K562 (cell line): ENCODE data around the gene IPPK. TPM values are rescaled to one million over a fixed set of nuclear protein-coding genes. Genes with fewer than 3 reads are reported as not detected.

Experiments
- BRF1 ChIP-seq: IDR thresholded peaks from 3 replicates; pipeline ENCODE4 v1.6.1; 2011; ENCODE audit warnings: borderline replicate concordance, mild to moderate bottlenecking; ENCODE audit not compliant: insufficient read length; ENCODE audit errors: extremely low read depth
- CHD2 ChIP-seq: IDR thresholded peaks from 2 replicates; pipeline ENCODE4 v1.6.1; 2011; ENCODE audit warnings: low read depth, low read length
- DNMT1 ChIP-seq: fragments of 450-650 bp; IDR thresholded peaks from 2 replicates; pipeline ENCODE4 v1.6.1; 2016; ENCODE audit warnings: antibody characterized with exemption, mild to moderate bottlenecking
- EP300 ChIP-seq: IDR thresholded peaks from 2 replicates; pipeline ENCODE4 v1.6.1; 2012; ENCODE audit warnings: low read length, improper control_type of control experiment
- FOXJ2 ChIP-seq: fragments of 200-800 bp; sonication (Bioruptor generic); IDR thresholded peaks from 2 replicates; pipeline ENCODE4 v1.6.1; 2016; ENCODE audit warnings: missing genetic modification characterization, missing compliant biosample characterization
- FOXJ3 ChIP-seq: sonication (generic); formaldehyde crosslinking; IDR thresholded peaks from 2 replicates; pipeline ENCODE4 v1.4.0; 2020; ENCODE audit warnings: mild to moderate bottlenecking, missing genetic modification reagents
- KDM5B ChIP-seq: fragments of 200-600 bp; sonication (generic); IDR thresholded peaks from 2 replicates; pipeline ENCODE4 v1.6.1; 2012; ENCODE audit warnings: low read depth, mild to moderate bottlenecking, moderate library complexity, low read length, control low read depth, inconsistent platforms; ENCODE audit not compliant: insufficient replicate concordance
- L3MBTL2 ChIP-seq: fragments of 450-650 bp; IDR thresholded peaks from 2 replicates; pipeline ENCODE4 v1.6.1; 2016; ENCODE audit warnings: mild to moderate bottlenecking, moderate library complexity
- NR4A1 ChIP-seq, 2 experiments: fragments of 250-450 bp in 1 of 2; fragments of 450-650 bp in 1 of 2; sonication (Bioruptor Pico) in 1 of 2; IDR thresholded peaks; 2 replicates each; pipeline versions ENCODE4 v1.4.0 to v1.6.1; 2016 to 2020; ENCODE audit warnings: mild to moderate bottlenecking in 2 of 2, missing compliant biosample characterization in 1 of 2, missing genetic modification characterization in 1 of 2, moderate library complexity in 1 of 2
- POLR2B ChIP-seq: fragments of 450-650 bp; IDR thresholded peaks from 2 replicates; pipeline ENCODE4 v1.6.1; 2018; ENCODE audit warnings: low read depth; ENCODE audit not compliant: partially characterized antibody
- PTBP1 ChIP-seq: fragments of 200-400 bp; formaldehyde crosslinking; IDR thresholded peaks from 2 replicates; pipeline ENCODE4 v1.6.1; 2017; ENCODE audit warnings: low read depth, low read length
- SRF ChIP-seq, 2 experiments: fragments of 250-450, 450-650 bp in 1 of 2; sonication (Bioruptor Pico) in 1 of 2; sonication (generic) in 1 of 2; formaldehyde crosslinking; IDR thresholded peaks; 2 replicates each; pipeline versions ENCODE4 v1.5.0 to v1.5.1; 2020 to 2022; ENCODE audit warnings: mild to moderate bottlenecking in 1 of 2, missing genetic modification reagents in 1 of 2
- TRIM28 ChIP-seq: fragments of 450-650 bp; IDR thresholded peaks from 2 replicates; pipeline ENCODE4 v1.6.1; 2017
- ZNF212 ChIP-seq: fragments of 450-650 bp; formaldehyde crosslinking; IDR thresholded peaks from 2 replicates; pipeline ENCODE4 v1.4.0; 2020; ENCODE audit warnings: mild to moderate bottlenecking
- ZNF263 ChIP-seq: sonication (generic); formaldehyde crosslinking; IDR thresholded peaks from 2 replicates; pipeline ENCODE4 v1.8.0; 2022; ENCODE audit warnings: mild to moderate bottlenecking, missing genetic modification reagents, borderline replicate concordance
- ZNF561 ChIP-seq: fragments of 450-650 bp; formaldehyde crosslinking; conservative IDR thresholded peaks from 2 replicates; pipeline ENCODE4 v1.4.0; 2020; ENCODE audit warnings: mild to moderate bottlenecking, moderate library complexity
- ZZZ3 ChIP-seq: fragments of 450-650 bp; IDR thresholded peaks from 2 replicates; pipeline ENCODE4 v1.6.1; 2016; ENCODE audit warnings: antibody characterized with exemption, mild to moderate bottlenecking, moderate library complexity
- polyA plus RNA-seq, 8 experiments: library from polyadenylated mRNA; depleted of rRNA in 4 of 8; stranded (reverse) in 5 of 8; unstranded in 3 of 8; fragments of >200 nt; fragmentation: Nextera tagmentation in 2 of 8; fragmentation: Illumina TruSeq in 1 of 8; extraction: Ambion mirVana in 2 of 8; extraction: Trizol in 1 of 8; gene quantifications; 2 replicates each; pipeline versions ENCODE4 v1.2.1 to v1.2.3, GENCODE V29; 2011 to 2014; ENCODE audit warnings: inconsistent platforms in 1 of 8, missing spikeins in 1 of 8
- total RNA-seq, 7 experiments: library from RNA; depleted of rRNA in 6 of 7; stranded (reverse); fragments of >200 nt in 6 of 7; fragmentation: Illumina TruSeq in 2 of 7; extraction: Trizol in 2 of 7; gene quantifications; 2 replicates each; pipeline versions ENCODE4 v1.2.1 to v1.2.3, GENCODE V29; 2011 to 2021; ENCODE audit warnings: low replicate concordance in 1 of 7
- TF ChIP-seq, protein P1 (sequence below): fragments of 450-650 bp; IDR thresholded peaks from 2 replicates; pipeline ENCODE4 v1.6.1; 2017; ENCODE audit warnings: antibody characterized with exemption, mild to moderate bottlenecking
- TF ChIP-seq, protein P2 (sequence below): conservative IDR thresholded peaks from 2 replicates; pipeline ENCODE4 v1.6.1; 2011; ENCODE audit warnings: low read depth, mild to moderate bottlenecking, low read length; ENCODE audit not compliant: control insufficient read depth
- TF ChIP-seq, protein P3 (sequence below): sonication (generic); formaldehyde crosslinking; IDR thresholded peaks from 2 replicates; pipeline ENCODE4 v1.8.1; 2023; ENCODE audit warnings: mild to moderate bottlenecking, missing genetic modification reagents

The IPPK gene
- total and polyA plus RNA-seq, 9 of the 15 experiments (the other 6 are each of a cell fraction or from before 2014, with no cell fraction given) = 3.1 to 22.2 (median 11.2) TPM

DNA sequence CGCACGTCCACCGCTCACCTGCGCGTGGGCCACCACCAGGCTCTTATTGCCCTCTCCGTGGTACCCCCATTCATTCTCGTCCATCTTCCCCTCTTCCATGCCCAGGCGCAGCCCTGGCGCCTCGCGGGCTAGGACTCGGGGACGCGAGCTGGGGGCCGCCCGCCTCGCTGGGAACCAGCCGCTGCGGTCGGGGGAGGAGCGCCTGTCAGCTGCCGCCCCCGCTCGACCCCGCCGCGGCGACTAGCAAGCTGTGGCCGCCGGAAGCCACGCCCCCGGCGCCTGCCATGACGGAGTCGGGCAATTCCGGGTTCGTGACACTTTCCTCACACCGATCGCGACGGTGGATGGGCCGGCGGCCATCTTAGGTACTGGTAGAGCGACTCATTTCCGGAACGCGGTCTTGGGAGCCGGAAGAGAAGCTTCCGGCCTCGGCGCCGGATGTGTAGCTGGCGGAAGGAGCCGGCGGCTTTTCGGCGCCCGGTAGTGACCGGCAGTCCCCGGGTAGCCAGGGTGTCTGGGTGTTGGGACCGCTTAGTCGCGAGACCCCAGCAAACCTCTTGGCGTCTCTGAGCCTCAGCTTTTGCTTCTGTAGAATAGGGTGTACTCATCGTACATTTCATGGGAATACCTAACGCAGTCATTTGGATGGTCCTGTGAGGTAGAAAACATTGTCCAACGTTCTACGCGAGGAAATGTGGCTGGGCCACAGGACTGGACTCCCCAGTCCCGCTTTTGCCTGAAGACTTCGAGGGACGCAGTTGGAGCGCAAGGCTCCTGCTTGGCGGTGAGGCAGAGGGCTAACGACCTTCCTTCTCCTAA lies at the start of gene IPPK (continued):
- TF ChIP-seq, protein P1, sequence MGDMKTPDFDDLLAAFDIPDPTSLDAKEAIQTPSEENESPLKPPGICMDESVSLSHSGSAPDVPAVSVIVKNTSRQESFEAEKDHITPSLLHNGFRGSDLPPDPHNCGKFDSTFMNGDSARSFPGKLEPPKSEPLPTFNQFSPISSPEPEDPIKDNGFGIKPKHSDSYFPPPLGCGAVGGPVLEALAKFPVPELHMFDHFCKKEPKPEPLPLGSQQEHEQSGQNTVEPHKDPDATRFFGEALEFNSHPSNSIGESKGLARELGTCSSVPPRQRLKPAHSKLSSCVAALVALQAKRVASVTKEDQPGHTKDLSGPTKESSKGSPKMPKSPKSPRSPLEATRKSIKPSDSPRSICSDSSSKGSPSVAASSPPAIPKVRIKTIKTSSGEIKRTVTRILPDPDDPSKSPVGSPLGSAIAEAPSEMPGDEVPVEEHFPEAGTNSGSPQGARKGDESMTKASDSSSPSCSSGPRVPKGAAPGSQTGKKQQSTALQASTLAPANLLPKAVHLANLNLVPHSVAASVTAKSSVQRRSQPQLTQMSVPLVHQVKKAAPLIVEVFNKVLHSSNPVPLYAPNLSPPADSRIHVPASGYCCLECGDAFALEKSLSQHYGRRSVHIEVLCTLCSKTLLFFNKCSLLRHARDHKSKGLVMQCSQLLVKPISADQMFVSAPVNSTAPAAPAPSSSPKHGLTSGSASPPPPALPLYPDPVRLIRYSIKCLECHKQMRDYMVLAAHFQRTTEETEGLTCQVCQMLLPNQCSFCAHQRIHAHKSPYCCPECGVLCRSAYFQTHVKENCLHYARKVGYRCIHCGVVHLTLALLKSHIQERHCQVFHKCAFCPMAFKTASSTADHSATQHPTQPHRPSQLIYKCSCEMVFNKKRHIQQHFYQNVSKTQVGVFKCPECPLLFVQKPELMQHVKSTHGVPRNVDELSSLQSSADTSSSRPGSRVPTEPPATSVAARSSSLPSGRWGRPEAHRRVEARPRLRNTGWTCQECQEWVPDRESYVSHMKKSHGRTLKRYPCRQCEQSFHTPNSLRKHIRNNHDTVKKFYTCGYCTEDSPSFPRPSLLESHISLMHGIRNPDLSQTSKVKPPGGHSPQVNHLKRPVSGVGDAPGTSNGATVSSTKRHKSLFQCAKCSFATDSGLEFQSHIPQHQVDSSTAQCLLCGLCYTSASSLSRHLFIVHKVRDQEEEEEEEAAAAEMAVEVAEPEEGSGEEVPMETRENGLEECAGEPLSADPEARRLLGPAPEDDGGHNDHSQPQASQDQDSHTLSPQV = no peak
- peak; percentile 86 for TF ChIP-seq POLR2B
- TF ChIP-seq ZNF212 (CRISPR knock-in tag) = no peak
- no peak for TF ChIP-seq DNMT1
- TF ChIP-seq ZZZ3 = no peak
- TF ChIP-seq FOXJ2 = no peak
- TF ChIP-seq ZNF561 = no peak
- peak in 1 of 2 experiments; percentile 49; a peak in 1 of 4 replicates for TF ChIP-seq SRF (CRISPR knock-in tag; IDR thresholded peaks at IDR 0.05)
- TF ChIP-seq FOXJ3 (CRISPR knock-in tag) = no peak
- TF ChIP-seq NR4A1 (CRISPR knock-in tag; IDR thresholded peaks at IDR 0.05) = no peak
- TF ChIP-seq NR4A1 (tag; IDR thresholded peaks at IDR 0.05) = no peak
- no peak for TF ChIP-seq TRIM28
- peak; percentile 74 for TF ChIP-seq KDM5B
- no peak; the same call in 1 of the 2 replicates for TF ChIP-seq CHD2
- TF ChIP-seq, protein P2, sequence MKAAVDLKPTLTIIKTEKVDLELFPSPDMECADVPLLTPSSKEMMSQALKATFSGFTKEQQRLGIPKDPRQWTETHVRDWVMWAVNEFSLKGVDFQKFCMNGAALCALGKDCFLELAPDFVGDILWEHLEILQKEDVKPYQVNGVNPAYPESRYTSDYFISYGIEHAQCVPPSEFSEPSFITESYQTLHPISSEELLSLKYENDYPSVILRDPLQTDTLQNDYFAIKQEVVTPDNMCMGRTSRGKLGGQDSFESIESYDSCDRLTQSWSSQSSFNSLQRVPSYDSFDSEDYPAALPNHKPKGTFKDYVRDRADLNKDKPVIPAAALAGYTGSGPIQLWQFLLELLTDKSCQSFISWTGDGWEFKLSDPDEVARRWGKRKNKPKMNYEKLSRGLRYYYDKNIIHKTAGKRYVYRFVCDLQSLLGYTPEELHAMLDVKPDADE = peak; percentile 92; the same call in 1 of the 2 replicates
- TF ChIP-seq EP300 = no peak; the same call in 1 of the 2 replicates
- no peak for TF ChIP-seq ZNF263 (CRISPR knock-in tag)
- TF ChIP-seq, protein P3, sequence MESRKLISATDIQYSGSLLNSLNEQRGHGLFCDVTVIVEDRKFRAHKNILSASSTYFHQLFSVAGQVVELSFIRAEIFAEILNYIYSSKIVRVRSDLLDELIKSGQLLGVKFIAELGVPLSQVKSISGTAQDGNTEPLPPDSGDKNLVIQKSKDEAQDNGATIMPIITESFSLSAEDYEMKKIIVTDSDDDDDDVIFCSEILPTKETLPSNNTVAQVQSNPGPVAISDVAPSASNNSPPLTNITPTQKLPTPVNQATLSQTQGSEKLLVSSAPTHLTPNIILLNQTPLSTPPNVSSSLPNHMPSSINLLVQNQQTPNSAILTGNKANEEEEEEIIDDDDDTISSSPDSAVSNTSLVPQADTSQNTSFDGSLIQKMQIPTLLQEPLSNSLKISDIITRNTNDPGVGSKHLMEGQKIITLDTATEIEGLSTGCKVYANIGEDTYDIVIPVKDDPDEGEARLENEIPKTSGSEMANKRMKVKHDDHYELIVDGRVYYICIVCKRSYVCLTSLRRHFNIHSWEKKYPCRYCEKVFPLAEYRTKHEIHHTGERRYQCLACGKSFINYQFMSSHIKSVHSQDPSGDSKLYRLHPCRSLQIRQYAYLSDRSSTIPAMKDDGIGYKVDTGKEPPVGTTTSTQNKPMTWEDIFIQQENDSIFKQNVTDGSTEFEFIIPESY (CRISPR knock-in tag) = 0 out of 2 replicates have a peak, but pooled peaks have one; percentile 9
- no peak for TF ChIP-seq BRF1
- no peak for TF ChIP-seq PTBP1
- TF ChIP-seq L3MBTL2 = peak; percentile 60
